Lung (tissue), 12 donors: ENCODE data around the gene G6PD. TPM values are rescaled to one million over a fixed set of nuclear protein-coding genes. Genes with fewer than 3 reads are reported as not detected.
"Not testable (repeated sequence)": the region's sequence is repeated elsewhere in the genome, so short reads cannot be mapped to it uniquely, and the experiment has no call there.

ENCODE experiments used
- ATAC-seq: fragments of 200-7000 bp; cut with Tn5 transposase; one replicate; pipeline ENCODE4 v1.9.1; 2020; ENCODE audit warnings: moderate number of reproducible peaks; ENCODE audit not compliant: insufficient read depth, low FRiP score
- DNase-seq, 3 donors: peaks; one replicate each; pipeline ENCODE4 v3.0.0-alpha.2; 2013 to 2017
- H3K27ac ChIP-seq, 2 donors: one replicate each; pipeline ENCODE4 v1.5.1; 2013; ENCODE audit warnings: mild to moderate bottlenecking in 2 of 2, moderate library complexity in 2 of 2, control low read depth in 1 of 2, inconsistent platforms in 1 of 2, low read depth in 1 of 2, low read length in 1 of 2
- H3K27me3 ChIP-seq, 3 donors: one replicate each; pipeline ENCODE4 v1.5.1; 2013; ENCODE audit warnings: low read length in 2 of 3; ENCODE audit not compliant: control insufficient read depth in 3 of 3, insufficient read depth in 3 of 3
- H3K36me3 ChIP-seq, 4 donors: one replicate each; pipeline ENCODE4 v1.5.1; 2013; ENCODE audit warnings: low read length in 4 of 4, mild to moderate bottlenecking in 1 of 4, moderate library complexity in 1 of 4; ENCODE audit not compliant: control insufficient read depth in 4 of 4, insufficient read depth in 4 of 4
- H3K4me1 ChIP-seq, 5 donors: one replicate each; pipeline ENCODE4 v1.5.1; 2013; ENCODE audit warnings: low read length in 5 of 5, mild to moderate bottlenecking in 2 of 5, moderate library complexity in 1 of 5; ENCODE audit not compliant: control insufficient read depth in 5 of 5, insufficient read depth in 5 of 5
- H3K4me3 ChIP-seq: one replicate; pipeline ENCODE4 v1.5.1; 2013; ENCODE audit warnings: mild to moderate bottlenecking, control low read depth, moderate library complexity
- H3K9ac ChIP-seq, 2 donors: one replicate each; pipeline ENCODE4 v1.5.1; 2013; ENCODE audit warnings: low read length in 2 of 2, control low read depth in 1 of 2; ENCODE audit not compliant: insufficient read depth in 1 of 2
- H3K9me3 ChIP-seq, 4 donors: one replicate each; pipeline ENCODE4 v1.5.1; 2013; ENCODE audit warnings: low read length in 3 of 4, mild to moderate bottlenecking in 1 of 4, moderate library complexity in 1 of 4; ENCODE audit not compliant: control insufficient read depth in 4 of 4, insufficient read depth in 3 of 4
- CTCF ChIP-seq: IDR thresholded peaks from 2 replicates; pipeline ENCODE4 v1.5.1; 2012; ENCODE audit warnings: mild to moderate bottlenecking; ENCODE audit errors: control extremely low read depth, extremely low read depth
- WGBS, 2 donors: extraction: QIAGEN DNeasy Blood & Tissue Kit; methylation state at CpG; one replicate each; pipeline ENCODE4 v1.1.7; 2013; 5-methylcytosine and 5-hydroxymethylcytosine counted together
- polyA plus RNA-seq, 2 donors: library from polyadenylated mRNA; stranded (reverse); fragments of 200-250 nt; gene quantifications; one replicate each; pipeline ENCODE4 v1.2.1, GENCODE V29; 2013
- total RNA-seq, 2 donors: library from RNA; depleted of rRNA in 1 of 2; stranded (reverse); fragments of >200 nt in 1 of 2; gene quantifications; one replicate each; pipeline ENCODE4 v1.2.1, GENCODE V29; 2014 to 2021
- donor health status: control.
- donor health status: control.
- donor health status: Bipolar disorder and iron deficiency.
- donor health status: healthy.
- donor health status: DM: yes; HTN: yes; CAD: no.

Gene G6PD
- total and polyA plus RNA-seq, 4 donors: 24.3 to 106 (median 65.5) TPM

- peaks cover 0 to 19% (median 0%) of the 10 kb centered on the region in 4 donors for H3K9me3 ChIP-seq
- no peaks in the 10 kb centered on the region for H3K27me3 ChIP-seq
- no peak overlapping the region for H3K4me3 ChIP-seq
- WGBS, 2 donors: 85 to 98% methylated on average over 5 of the region's 5 CpGs
- H3K9ac ChIP-seq: no peak overlapping the region
- ATAC-seq (no peak), DNase-seq (no peak)
- no peak for TF ChIP-seq CTCF
- H3K27ac ChIP-seq: no peak overlapping the region
- H3K36me3 ChIP-seq: no peaks in the 10 kb centered on the region
- no peaks in the 10 kb centered on the region for H3K4me1 ChIP-seq
Measured at GRCh38 chrX:154593201-154593600, 46.6 kb upstream of the G6PD start.

- TF ChIP-seq CTCF: no peak
- no peaks in the 10 kb centered on the region for H3K36me3 ChIP-seq
- no peak for DNase-seq
Measured at GRCh38 chrX:154592505-154592904, 45.9 kb upstream of the G6PD start.

GRCh38 chrX:154590415-154590814 is 43.8 kb upstream of the G6PD start:
- DNase-seq, H3K27me3 ChIP-seq, ATAC-seq, H3K4me3 ChIP-seq, H3K9ac ChIP-seq, H3K36me3 ChIP-seq, H3K27ac ChIP-seq, H3K4me1 ChIP-seq: not testable (repeated sequence)
- H3K9me3 ChIP-seq: peaks cover 0 to 17% (median 0%) of the 10 kb centered on the region in 4 donors
- WGBS, 2 donors: 41% methylated on average over 4 of the region's 13 CpGs; no CpG with 5 or more reads in 1 of the 2 donors

More at GRCh38 chrX:154592505-154592904, 45.9 kb upstream of the G6PD start:
- H3K4me1 ChIP-seq: no peaks in the 10 kb centered on the region
- no peak overlapping the region for H3K9ac ChIP-seq
- no peak overlapping the region for H3K4me3 ChIP-seq
- whole genome bisulfite sequencing, 2 donors: 88 to 94% methylated on average over 5 of the region's 5 CpGs
- no peak for ATAC-seq
- H3K27ac ChIP-seq: no peak overlapping the region
- H3K27me3 ChIP-seq: no peaks in the 10 kb centered on the region
- peaks cover 0 to 19% (median 0%) of the 10 kb centered on the region in 4 donors for H3K9me3 ChIP-seq

GRCh38 chrX:154584585-154585183 is 38.0 kb upstream of the G6PD start, which contains the start of gene CTAG1A:
TSS of gene CTAG1A (plus strand) at chrX:154585133. CDS start at chrX:154585207, 74 bp downstream.
- not testable (repeated sequence) for H3K4me1 ChIP-seq, H3K36me3 ChIP-seq, H3K27ac ChIP-seq, H3K4me3 ChIP-seq, DNase-seq, H3K9me3 ChIP-seq, H3K9ac ChIP-seq, ATAC-seq, H3K27me3 ChIP-seq
- WGBS, 2 donors: no CpG with 5 or more reads among the region's 39 CpGs

GRCh38 chrX:154582994-154583393 is 36.3 kb upstream of the G6PD start:
- ATAC-seq, H3K36me3 ChIP-seq, H3K9ac ChIP-seq, H3K27ac ChIP-seq, H3K4me3 ChIP-seq, DNase-seq, H3K9me3 ChIP-seq, H3K4me1 ChIP-seq, H3K27me3 ChIP-seq: not testable (repeated sequence)
- no CpG with 5 or more reads among the region's 8 CpGs for WGBS, 2 donors

- DNase-seq, H3K9ac ChIP-seq, H3K27me3 ChIP-seq, ATAC-seq, H3K4me3 ChIP-seq, H3K36me3 ChIP-seq, H3K27ac ChIP-seq, H3K9me3 ChIP-seq, H3K4me1 ChIP-seq: not testable (repeated sequence)
- no CpG with 5 or more reads among the region's 5 CpGs for WGBS, 2 donors
Measured at GRCh38 chrX:154575076-154575475, 28.4 kb upstream of the G6PD start.

GRCh38 chrX:154573061-154573460 is 26.4 kb upstream of the G6PD start:
- H3K27ac ChIP-seq, H3K4me3 ChIP-seq, H3K9ac ChIP-seq, H3K27me3 ChIP-seq, H3K9me3 ChIP-seq, DNase-seq, H3K4me1 ChIP-seq, ATAC-seq, H3K36me3 ChIP-seq: not testable (repeated sequence)
- WGBS, 2 donors: no CpG with 5 or more reads among the region's 10 CpGs
